Keratinocyte (primary cell): ENCODE measurements around the gene EWSR1. TPM values are rescaled to one million over a fixed set of nuclear protein-coding genes. Genes with fewer than 3 reads are reported as not detected.

Experiments
- DNase-seq: peaks from one replicate; pipeline ENCODE4 v3.0.0-alpha.2; 2011; ENCODE audit warnings: low read depth, missing footprints, low spot score
- FAIRE-seq: peaks from 2 replicates; lab custom pipeline; 2011; peaks lifted over from hg19 to GRCh38; lab: Jason Lieb, UNC
- H2AFZ ChIP-seq: 2 replicates; pipeline ENCODE4 v1.6.0; 2012; ENCODE audit warnings: low read length, control low read depth, inconsistent platforms; ENCODE audit not compliant: control insufficient read depth
- H3K27ac ChIP-seq: 2 replicates; pipeline ENCODE4 v1.5.1; 2011; ENCODE audit warnings: low read length; ENCODE audit not compliant: control insufficient read depth, insufficient read depth
- H3K27me3 ChIP-seq: 3 replicates; pipeline ENCODE4 v1.6.0; 2011; ENCODE audit warnings: low read length; ENCODE audit not compliant: control insufficient read depth, insufficient read depth; ENCODE audit errors: extremely low read depth
- H3K36me3 ChIP-seq, 2 experiments: 2 replicates in 1 of 2; 3 replicates in 1 of 2; pipeline ENCODE4 v1.5.1; 2011; ENCODE audit warnings: low read length in 2 of 2, mild to moderate bottlenecking in 1 of 2; ENCODE audit not compliant: control insufficient read depth in 2 of 2, insufficient read depth in 2 of 2; ENCODE audit errors: extremely low read depth in 1 of 2
- H3K4me1 ChIP-seq: 3 replicates; pipeline ENCODE4 v1.5.1; 2011; ENCODE audit warnings: low read length; ENCODE audit not compliant: control insufficient read depth, insufficient read depth; ENCODE audit errors: extremely low read depth
- H3K4me2 ChIP-seq: 3 replicates; pipeline ENCODE4 v1.6.0; 2011; ENCODE audit warnings: low read depth, low read length; ENCODE audit not compliant: control insufficient read depth, insufficient read depth; ENCODE audit errors: extremely low read depth
- H3K4me3 ChIP-seq, 3 experiments: fragments of 200-600 bp in 1 of 3; sonication (generic) in 1 of 3; 2 replicates in 2 of 3; 3 replicates in 1 of 3; pipeline ENCODE4 v1.5.1; 2011 to 2016; ENCODE audit warnings: low read length in 3 of 3, mild to moderate bottlenecking in 3 of 3, control low read depth in 2 of 3, inconsistent platforms in 1 of 3, low read depth in 1 of 3, mixed read lengths in 1 of 3, mixed run types in 1 of 3, moderate library complexity in 1 of 3; ENCODE audit not compliant: control insufficient read depth in 2 of 3, insufficient read depth in 2 of 3; ENCODE audit errors: extremely low read depth in 1 of 3
- H3K79me2 ChIP-seq: 2 replicates; pipeline ENCODE4 v1.6.0; 2012; ENCODE audit warnings: low read length; ENCODE audit not compliant: control insufficient read depth, insufficient read depth
- H3K9ac ChIP-seq: 3 replicates; pipeline ENCODE4 v1.6.0; 2011; ENCODE audit warnings: low read length; ENCODE audit not compliant: control insufficient read depth, insufficient read depth; ENCODE audit errors: extremely low read depth
- H3K9me1 ChIP-seq: 3 replicates; pipeline ENCODE4 v1.6.0; 2011; ENCODE audit warnings: low read length; ENCODE audit not compliant: control insufficient read depth, insufficient read depth; ENCODE audit errors: extremely low read depth
- H3K9me3 ChIP-seq: 2 replicates; pipeline ENCODE4 v1.5.1; 2012; ENCODE audit warnings: low read depth, low read length; ENCODE audit not compliant: control insufficient read depth
- H4K20me1 ChIP-seq: 3 replicates; pipeline ENCODE4 v1.6.0; 2011; ENCODE audit warnings: low read length; ENCODE audit not compliant: control insufficient read depth, insufficient read depth; ENCODE audit errors: extremely low read depth
- EZH2 ChIP-seq: IDR thresholded peaks from one replicate; pipeline ENCODE4 v1.6.1; 2012; ENCODE audit warnings: inconsistent platforms, mild to moderate bottlenecking, low read length, moderate library complexity
- dilution Hi-C: fragments of 300-500 bp; cut with MboI; formaldehyde crosslinking; loops from one replicate; pipeline ENCODE4 v1.7.0; 2020; ENCODE audit warnings: low sequenced_read_pairs; ENCODE audit not compliant: extremely low pct_ligation_motif_present
- polyA plus RNA-seq, 5 experiments: library from polyadenylated mRNA; depleted of rRNA in 3 of 5; stranded (reverse) in 3 of 5; stranded (forward) in 1 of 5; unstranded in 1 of 5; fragments of >200 nt; gene quantifications; 1 replicate in 1 of 5; 2 replicates in 3 of 5; 3 replicates in 1 of 5; pipeline versions ENCODE4 v1.2.1 to v1.2.3, GENCODE V29; 2011 to 2012; ENCODE audit warnings: missing spikeins in 2 of 5, low read depth in 1 of 5, low replicate concordance in 1 of 5
- TF ChIP-seq, protein P1 (sequence below), 3 experiments: IDR thresholded peaks in 1 of 3; conservative IDR thresholded peaks in 1 of 3; optimal IDR thresholded peaks in 1 of 3; 2 replicates in 2 of 3; 3 replicates in 1 of 3; pipeline versions ENCODE3 to v1.5.1; 2011; ENCODE audit warnings: low read length in 3 of 3, mild to moderate bottlenecking in 3 of 3, moderate library complexity in 2 of 3, control low read depth in 1 of 3, inconsistent platforms in 1 of 3; ENCODE audit not compliant: insufficient read depth in 2 of 3; ENCODE audit errors: extremely low read depth in 1 of 3

EWSR1 gene
- polyA plus RNA-seq, 1 donor (not counting 4 experiments of a cell fraction or from before 2014, with no cell fraction given) = 245 TPM

- FAIRE-seq (no peak), DNase-seq (no peak)
- no peak overlapping the region for H3K4me3 ChIP-seq
- H3K36me3 ChIP-seq = peaks cover 7 to 17% of the 10 kb centered on the region in 2 experiments
- H4K20me1 ChIP-seq = no peaks in the 10 kb centered on the region
- no peak overlapping the region for H2AFZ ChIP-seq
- H3K79me2 ChIP-seq = no peaks in the 10 kb centered on the region
- H3K27ac ChIP-seq = no peak overlapping the region
- H3K4me1 ChIP-seq = no peaks in the 10 kb centered on the region
- no peaks in the 10 kb centered on the region for H3K9me3 ChIP-seq
- no peaks in the 10 kb centered on the region for H3K27me3 ChIP-seq
- dilution Hi-C loops = no loop called here
- TF ChIP-seq, protein P1, sequence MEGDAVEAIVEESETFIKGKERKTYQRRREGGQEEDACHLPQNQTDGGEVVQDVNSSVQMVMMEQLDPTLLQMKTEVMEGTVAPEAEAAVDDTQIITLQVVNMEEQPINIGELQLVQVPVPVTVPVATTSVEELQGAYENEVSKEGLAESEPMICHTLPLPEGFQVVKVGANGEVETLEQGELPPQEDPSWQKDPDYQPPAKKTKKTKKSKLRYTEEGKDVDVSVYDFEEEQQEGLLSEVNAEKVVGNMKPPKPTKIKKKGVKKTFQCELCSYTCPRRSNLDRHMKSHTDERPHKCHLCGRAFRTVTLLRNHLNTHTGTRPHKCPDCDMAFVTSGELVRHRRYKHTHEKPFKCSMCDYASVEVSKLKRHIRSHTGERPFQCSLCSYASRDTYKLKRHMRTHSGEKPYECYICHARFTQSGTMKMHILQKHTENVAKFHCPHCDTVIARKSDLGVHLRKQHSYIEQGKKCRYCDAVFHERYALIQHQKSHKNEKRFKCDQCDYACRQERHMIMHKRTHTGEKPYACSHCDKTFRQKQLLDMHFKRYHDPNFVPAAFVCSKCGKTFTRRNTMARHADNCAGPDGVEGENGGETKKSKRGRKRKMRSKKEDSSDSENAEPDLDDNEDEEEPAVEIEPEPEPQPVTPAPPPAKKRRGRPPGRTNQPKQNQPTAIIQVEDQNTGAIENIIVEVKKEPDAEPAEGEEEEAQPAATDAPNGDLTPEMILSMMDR (optimal IDR thresholded peaks at IDR 0.05 in 1 of 3, IDR thresholded peaks at IDR 0.05 in 1 of 3, conservative IDR thresholded peaks at IDR 0.05 in 1 of 3; ENCODE audit: extremely low read depth in 1 of 3, insufficient read depth in 2 of 3, low read length in 3 of 3) = no peak
- TF ChIP-seq EZH2 = no peak
- no peaks in the 10 kb centered on the region for H3K9me1 ChIP-seq
- no peak overlapping the region for H3K9ac ChIP-seq
- H3K4me2 ChIP-seq = no peak overlapping the region
Measured at GRCh38 chr22:29323641-29324040, 55.6 kb downstream of the EWSR1 start.

GRCh38 chr22:29325356-29325755 lies 57.3 kb downstream of the EWSR1 start:
- Histone ChIP-seq H3K4me3 (no peak overlapping the region), H3K27ac (no peak overlapping the region), H3K36me3 (peaks cover 7 to 21% of the 10 kb centered on the region in 2 experiments), H3K9ac (no peak overlapping the region), H4K20me1 (no peaks in the 10 kb centered on the region), H3K79me2 (no peaks in the 10 kb centered on the region), H3K4me1 (no peaks in the 10 kb centered on the region), H3K4me2 (no peak overlapping the region), H3K9me1 (no peaks in the 10 kb centered on the region), H3K9me3 (no peaks in the 10 kb centered on the region), H3K27me3 (no peaks in the 10 kb centered on the region), H2AFZ (no peak overlapping the region)
- DNase-seq = no peak
- FAIRE-seq = no peak
- TF ChIP-seq, protein P1 (optimal IDR thresholded peaks at IDR 0.05 in 1 of 3, IDR thresholded peaks at IDR 0.05 in 1 of 3, conservative IDR thresholded peaks at IDR 0.05 in 1 of 3; ENCODE audit: extremely low read depth in 1 of 3, insufficient read depth in 2 of 3, low read length in 3 of 3) = no peak
- TF ChIP-seq EZH2 = no peak
- dilution Hi-C loops = no loop called here
